Smooth muscle cell of the brain vasculature (primary cell): ENCODE measurements around the gene GAA.

Experiments used
- DNase-seq: peaks from one replicate; pipeline ENCODE4 v3.0.0-alpha.2; 2012; ENCODE audit warnings: low read depth, low spot score

The GAA gene

GRCh38 chr17:80103449-80104085 is 2.2 kb downstream of the GAA start:
- DNase-seq = no peak

- DNase-seq = no peak
Measured at GRCh38 chr17:80104321-80104955, 3.1 kb downstream of the GAA start.

- no peak for DNase-seq
Measured at GRCh38 chr17:80104956-80105375, 3.6 kb downstream of the GAA start.

DNA sequence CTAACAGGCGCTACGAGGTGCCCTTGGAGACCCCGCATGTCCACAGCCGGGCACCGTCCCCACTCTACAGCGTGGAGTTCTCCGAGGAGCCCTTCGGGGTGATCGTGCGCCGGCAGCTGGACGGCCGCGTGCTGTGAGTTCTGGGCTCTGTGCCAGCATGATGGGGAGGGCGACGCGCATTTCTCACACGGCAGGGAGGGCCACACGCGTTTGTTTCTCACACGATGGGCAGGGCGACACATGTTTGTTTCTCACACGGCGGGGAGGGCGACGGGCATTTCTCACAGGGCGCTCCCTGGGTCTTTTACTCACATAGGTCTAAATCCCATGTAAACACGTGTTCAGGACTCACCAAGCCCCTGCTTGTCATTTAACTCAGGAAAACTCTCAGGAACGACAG is 4.4 kb downstream of the GAA start:
- DNase-seq = peak; percentile 70

GRCh38 chr17:80106176-80106575 is 4.8 kb downstream of the GAA start:
- DNase-seq = no peak

DNA sequence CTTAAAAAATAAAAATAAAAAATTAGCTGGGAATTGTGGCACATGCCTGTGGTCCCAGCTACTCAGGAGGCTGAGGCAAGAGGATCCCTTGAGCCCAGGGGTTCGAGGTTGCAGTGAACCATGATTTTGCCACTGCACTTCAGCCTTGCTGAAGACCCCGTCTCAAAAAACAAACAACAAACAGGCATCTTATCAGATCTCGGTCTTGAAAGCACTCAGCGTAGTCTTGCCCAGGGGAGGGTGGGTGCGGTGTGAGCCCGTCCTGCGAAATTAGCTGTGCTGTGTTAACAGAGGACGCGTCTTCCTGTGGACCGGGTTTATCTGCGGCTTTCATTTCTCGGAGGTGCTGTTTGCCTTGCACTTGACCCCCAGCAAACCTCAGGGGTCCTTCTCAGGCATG is 5.4 kb downstream of the GAA start:
- no peak for DNase-seq

DNA sequence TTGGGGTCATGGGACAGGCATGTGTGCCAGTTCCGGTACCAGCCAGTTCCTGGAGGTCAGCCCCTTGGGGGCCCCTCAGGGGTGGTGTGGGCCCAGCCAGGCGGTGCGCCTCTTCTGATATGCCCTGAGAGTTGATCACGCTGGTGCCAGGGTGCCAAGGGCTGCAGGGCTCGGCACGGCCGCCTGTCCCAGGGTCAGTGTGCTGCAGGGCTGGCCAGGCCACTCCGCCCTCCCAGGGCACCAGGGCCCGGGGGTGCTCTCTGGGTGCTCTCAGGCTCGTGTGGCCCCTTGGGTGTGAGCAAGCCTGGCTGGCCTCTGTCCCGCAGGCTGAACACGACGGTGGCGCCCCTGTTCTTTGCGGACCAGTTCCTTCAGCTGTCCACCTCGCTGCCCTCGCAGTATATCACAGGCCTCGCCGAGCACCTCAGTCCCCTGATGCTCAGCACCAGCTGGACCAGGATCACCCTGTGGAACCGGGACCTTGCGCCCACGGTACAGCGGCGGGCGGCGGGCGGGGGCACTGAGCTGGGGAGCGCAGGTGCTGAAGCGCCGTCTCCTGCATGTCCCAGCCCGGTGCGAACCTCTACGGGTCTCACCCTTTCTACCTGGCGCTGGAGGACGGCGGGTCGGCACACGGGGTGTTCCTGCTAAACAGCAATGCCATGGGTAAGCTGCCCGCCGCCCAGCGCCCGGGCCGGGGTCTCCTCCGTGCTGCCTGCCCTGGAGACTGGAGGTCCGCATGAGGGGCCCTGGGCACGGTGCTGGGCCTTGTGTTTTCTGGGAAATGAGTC is 6.0 kb downstream of the GAA start:
- DNase-seq = no peak

DNA sequence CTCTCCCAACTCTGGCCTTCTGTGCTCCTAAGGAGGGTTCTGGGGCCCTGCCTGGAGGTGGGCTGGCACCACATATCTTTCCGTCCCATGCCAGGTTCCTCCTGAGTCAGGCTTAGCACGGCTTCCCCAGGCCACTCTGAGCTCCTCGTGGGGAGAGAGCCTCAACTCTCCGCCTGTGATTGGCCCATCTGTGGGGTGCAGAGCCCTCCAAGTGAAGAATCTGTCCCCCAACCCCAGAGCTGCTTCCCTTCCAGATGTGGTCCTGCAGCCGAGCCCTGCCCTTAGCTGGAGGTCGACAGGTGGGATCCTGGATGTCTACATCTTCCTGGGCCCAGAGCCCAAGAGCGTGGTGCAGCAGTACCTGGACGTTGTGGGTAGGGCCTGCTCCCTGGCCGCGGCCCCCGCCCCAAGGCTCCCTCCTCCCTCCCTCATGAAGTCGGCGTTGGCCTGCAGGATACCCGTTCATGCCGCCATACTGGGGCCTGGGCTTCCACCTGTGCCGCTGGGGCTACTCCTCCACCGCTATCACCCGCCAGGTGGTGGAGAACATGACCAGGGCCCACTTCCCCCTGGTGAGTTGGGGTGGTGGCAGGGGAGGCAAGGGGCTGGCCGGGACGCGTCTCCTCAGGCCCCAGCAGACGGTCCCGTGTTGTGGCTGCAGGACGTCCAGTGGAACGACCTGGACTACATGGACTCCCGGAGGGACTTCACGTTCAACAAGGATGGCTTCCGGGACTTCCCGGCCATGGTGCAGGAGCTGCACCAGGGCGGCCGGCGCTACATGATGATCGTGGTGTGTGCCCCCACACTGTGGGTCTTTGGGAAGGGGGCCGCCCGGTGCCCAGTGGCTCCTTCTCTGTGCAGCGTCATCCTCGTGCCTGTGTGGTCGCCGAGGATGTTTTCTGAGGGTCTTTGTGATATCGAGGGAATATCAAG is 6.9 kb downstream of the GAA start:
- no peak for DNase-seq

DNA sequence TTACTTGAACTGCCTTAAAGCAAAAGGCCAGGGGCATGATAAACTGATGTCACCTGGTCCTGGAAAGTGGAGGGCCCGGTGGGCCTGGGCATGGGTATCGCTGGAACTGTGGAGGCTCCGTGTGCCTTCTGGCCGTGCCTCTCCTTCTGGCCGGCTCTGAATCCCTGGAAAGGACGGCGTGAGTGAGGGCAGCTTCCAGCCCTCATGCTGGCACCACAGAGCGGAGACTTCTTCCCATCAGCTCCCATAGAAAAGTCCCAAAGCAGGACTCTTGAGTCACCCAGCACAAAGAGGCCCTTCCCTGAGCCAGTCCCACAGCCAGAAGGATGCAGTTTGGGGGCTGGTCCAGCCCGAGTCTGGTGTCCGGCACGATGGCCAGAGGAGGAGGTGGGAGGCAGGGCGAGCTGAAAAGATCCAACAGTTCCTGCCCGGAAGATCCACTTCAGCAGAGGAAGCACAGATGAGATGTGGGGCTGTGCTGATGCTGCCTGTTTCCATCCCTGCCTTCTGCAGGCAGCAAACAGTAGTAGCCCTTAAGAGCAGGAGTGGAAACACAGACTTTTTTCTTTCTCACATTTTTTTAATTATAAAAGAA is 7.8 kb downstream of the GAA start:
- DNase-seq = no peak

DNA sequence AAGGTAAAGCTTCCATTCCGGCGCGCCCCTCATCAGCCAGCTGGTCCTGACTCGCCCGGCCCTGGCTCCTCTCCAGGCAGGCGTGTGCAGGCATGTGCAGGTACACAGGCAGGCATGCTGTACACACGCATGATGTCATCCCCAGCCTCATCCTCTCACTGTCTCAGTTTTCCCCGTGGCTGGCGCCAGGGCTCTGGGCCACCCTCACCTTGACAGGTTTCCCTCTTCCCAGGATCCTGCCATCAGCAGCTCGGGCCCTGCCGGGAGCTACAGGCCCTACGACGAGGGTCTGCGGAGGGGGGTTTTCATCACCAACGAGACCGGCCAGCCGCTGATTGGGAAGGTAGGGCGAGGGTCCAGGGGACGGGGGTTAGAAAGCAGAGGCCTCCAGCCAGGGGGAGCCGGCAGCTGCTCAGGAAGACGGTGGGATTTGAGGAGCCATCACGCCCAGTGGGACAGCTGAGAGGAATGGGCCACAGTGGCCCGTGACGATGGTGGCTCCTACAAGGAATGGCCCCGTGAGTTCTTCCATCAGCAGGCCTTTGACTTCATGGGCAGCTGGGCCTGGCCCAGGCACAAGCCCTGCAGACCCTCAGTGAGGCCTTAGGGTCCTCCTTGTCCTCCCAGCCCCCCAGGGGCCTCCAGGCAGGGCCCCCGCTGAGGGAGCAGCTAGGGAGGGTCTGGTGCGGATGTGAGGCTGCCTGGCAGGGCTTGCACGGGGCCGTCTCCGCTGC is 8.5 kb downstream of the GAA start:
- no peak for DNase-seq

- DNase-seq = no peak
Measured at GRCh38 chr17:80110447-80110812, 9.0 kb downstream of the GAA start.

DNA sequence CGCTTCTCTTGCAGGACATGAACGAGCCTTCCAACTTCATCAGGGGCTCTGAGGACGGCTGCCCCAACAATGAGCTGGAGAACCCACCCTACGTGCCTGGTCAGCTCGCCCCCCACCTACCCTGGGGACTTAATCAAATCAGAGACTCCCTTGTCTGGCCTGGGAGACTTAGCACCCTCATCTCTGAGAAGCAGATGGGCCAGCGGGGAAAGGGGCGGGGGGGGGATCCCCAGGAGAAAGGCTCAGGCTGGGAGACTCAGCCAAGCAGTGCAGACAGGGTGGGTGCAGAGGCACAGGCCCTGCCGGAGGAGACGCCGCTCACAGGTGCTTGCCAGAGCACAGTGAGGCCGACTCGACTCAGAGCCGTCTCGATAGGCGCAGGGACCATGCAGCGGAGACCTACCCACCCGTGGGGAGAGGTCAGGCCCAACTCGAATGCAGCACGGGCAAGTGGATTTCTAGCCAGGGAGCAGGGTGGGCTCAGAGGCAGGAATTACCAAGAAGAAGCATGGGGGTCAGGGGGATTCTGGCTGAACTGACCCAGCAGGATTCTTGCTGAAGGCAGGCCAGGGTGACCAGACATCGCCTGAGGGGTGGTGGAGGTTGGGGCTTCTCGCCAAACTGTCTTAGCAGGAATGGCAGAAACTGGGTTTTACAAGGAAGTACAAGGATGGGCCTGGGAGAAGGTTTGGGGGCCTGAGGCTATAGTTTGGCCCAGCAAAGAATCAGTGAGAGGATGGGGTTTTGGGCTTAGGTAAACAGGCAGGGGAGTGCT is 9.7 kb downstream of the GAA start:
- no peak for DNase-seq

GRCh38 chr17:80111702-80112470 is 10.5 kb downstream of the GAA start:
- DNase-seq = no peak

DNA sequence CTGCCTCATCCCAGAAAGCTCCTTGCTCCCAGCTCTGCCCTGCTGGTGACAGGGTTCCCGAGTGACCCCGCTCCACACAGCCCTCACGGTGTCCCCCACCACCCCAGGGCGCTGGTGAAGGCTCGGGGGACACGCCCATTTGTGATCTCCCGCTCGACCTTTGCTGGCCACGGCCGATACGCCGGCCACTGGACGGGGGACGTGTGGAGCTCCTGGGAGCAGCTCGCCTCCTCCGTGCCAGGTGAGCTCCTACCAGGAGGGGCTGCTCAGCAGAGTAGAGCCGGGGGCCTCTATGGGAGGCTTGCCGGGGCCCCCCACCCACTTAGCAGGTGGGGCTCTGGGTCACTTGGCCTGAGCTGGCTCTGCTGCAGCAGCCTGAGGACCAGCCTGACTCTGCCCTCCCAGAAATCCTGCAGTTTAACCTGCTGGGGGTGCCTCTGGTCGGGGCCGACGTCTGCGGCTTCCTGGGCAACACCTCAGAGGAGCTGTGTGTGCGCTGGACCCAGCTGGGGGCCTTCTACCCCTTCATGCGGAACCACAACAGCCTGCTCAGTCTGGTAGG is 11.2 kb downstream of the GAA start:
- DNase-seq = no peak

- DNase-seq = no peak
Measured at GRCh38 chr17:80113033-80113484, 11.7 kb downstream of the GAA start.

DNA sequence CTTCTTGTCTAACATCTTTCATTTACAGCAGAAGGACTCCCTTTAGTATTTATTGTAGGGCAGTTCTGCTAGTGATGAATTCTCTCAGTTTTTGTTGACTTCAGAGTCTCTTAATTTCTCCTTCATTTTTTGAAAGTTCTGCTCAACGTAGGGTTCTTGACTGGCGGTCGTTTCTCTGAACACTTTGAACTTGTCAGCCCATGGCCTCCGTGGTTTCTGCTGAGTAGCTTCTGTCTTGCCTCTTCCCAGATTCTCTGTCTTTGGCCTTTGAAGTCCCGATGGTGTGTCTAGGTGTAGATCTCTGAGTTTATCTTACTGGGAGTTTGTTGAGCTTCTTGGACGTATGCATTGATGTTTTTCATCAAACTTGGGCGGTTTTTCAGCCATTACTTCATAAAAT is 13.4 kb downstream of the GAA start:
- DNase-seq = no peak

- no peak for DNase-seq
Measured at GRCh38 chr17:80115159-80115558, 13.8 kb downstream of the GAA start.

DNA sequence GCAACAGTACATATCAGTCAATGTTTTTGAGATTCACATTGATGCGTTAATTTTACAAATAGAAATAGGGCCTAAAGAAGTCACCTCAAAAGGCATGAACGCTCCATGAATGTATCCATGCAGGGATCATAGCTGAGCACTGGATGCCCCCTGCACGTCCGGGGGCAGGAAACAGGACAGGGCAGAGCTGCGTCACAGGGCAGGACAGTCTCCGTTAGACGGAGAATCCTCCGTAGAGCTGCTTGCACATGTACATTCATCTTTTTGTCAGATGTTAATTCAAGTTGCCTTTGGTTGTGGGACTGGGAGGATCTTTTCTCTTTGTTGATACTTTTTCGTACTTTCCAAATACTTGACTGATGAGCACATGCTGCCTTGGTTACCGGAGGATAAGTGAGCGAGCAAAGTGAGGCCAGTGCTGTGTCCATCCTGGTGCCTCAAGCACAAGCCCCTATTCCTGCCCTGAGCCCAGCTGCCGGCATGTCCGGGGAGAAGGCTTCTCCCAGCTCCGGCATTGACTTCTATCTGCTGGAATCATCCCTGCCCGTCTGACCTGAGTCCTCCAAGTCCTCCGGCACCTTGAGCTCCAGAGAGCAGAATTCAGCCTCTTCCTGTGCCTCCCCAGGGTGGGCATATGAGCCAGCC is 15.0 kb downstream of the GAA start:
- no peak for DNase-seq
